Loucy (cell line): ENCODE data around the gene C11orf58.

ENCODE experiments used
- H2AFZ ChIP-seq: fragments of 200-600 bp; sonication (generic); 2 replicates; pipeline ENCODE4 v1.6.0; 2016; ENCODE audit warnings: antibody characterized with exemption, mild to moderate bottlenecking, low read length, moderate library complexity
- H3F3A ChIP-seq: fragments of 200-600 bp; 2 replicates; pipeline ENCODE4 v1.6.0; 2016; ENCODE audit warnings: antibody characterized with exemption, low read depth, mild to moderate bottlenecking
- H3K27me3 ChIP-seq: fragments of 200-600 bp; sonication (generic); 2 replicates; pipeline ENCODE4 v1.6.1; 2014; ENCODE audit warnings: low read length, mild to moderate bottlenecking; ENCODE audit not compliant: insufficient read depth, poor library complexity, severe bottlenecking
- H3K36me3 ChIP-seq: fragments of 200-600 bp; sonication (generic); 2 replicates; pipeline ENCODE4 v1.6.1; 2016; ENCODE audit warnings: low read length; ENCODE audit not compliant: insufficient read depth
- H3K4me1 ChIP-seq: fragments of 200-600 bp; sonication (generic); 2 replicates; pipeline ENCODE4 v1.5.1; 2014; ENCODE audit warnings: low read length, mild to moderate bottlenecking; ENCODE audit not compliant: insufficient read depth, poor library complexity, severe bottlenecking
- H3K4me2 ChIP-seq: fragments of 200-600 bp; sonication (generic); 2 replicates; pipeline ENCODE4 v1.6.0; 2014; ENCODE audit warnings: antibody characterized with exemption, low read length, low read depth, mild to moderate bottlenecking; ENCODE audit not compliant: poor library complexity, severe bottlenecking
- H3K4me3 ChIP-seq: fragments of 200-600 bp; sonication (generic); 2 replicates; pipeline ENCODE4 v1.5.1; 2014; ENCODE audit warnings: low read length, mild to moderate bottlenecking, mixed read lengths; ENCODE audit not compliant: poor library complexity, severe bottlenecking
- H3K79me2 ChIP-seq: fragments of 200-600 bp; sonication (generic); 2 replicates; pipeline ENCODE4 v1.6.1; 2014; ENCODE audit warnings: low read length; ENCODE audit not compliant: insufficient read depth
- H3K9ac ChIP-seq: fragments of 200-600 bp; sonication (generic); 2 replicates; pipeline ENCODE4 v1.6.0; 2014; ENCODE audit warnings: mild to moderate bottlenecking, low read depth, low read length, moderate library complexity; ENCODE audit not compliant: poor library complexity, severe bottlenecking
- H3K9me2 ChIP-seq: fragments of 200-600 bp; sonication (generic); replicated peaks from 2 replicates; pipeline ENCODE4 v1.6.1; 2016; ENCODE audit warnings: low read depth, low read length, mixed read lengths
- H3K9me3 ChIP-seq: fragments of 200-600 bp; sonication (generic); 2 replicates; pipeline ENCODE4 v1.6.1; 2014; ENCODE audit warnings: mild to moderate bottlenecking, antibody characterized with exemption, low read length, low read depth; ENCODE audit not compliant: insufficient read depth
- H4K20me1 ChIP-seq: fragments of 200-600 bp; sonication (generic); 2 replicates; pipeline ENCODE4 v1.6.0; 2014; ENCODE audit warnings: antibody characterized with exemption, low read length, mild to moderate bottlenecking; ENCODE audit not compliant: insufficient read depth, poor library complexity, severe bottlenecking
- CTCF ChIP-seq: fragments of 200-600 bp; sonication (generic); conservative IDR thresholded peaks from 2 replicates; pipeline ENCODE4 v1.5.1; 2014; ENCODE audit warnings: mild to moderate bottlenecking, antibody characterized with exemption, low read length
- EZH2phosphoT487 ChIP-seq: fragments of 200-600 bp; IDR thresholded peaks from 2 replicates; pipeline ENCODE4 v1.6.1; 2018; ENCODE audit warnings: antibody characterized with exemption, mild to moderate bottlenecking, moderate library complexity, borderline replicate concordance

Gene C11orf58

GRCh38 chr11:16778876-16779275 is 40.4 kb downstream of the C11orf58 start:
- Histone ChIP-seq H3K27me3 (no peaks in the 10 kb centered on the region), H3K79me2 (no peaks in the 10 kb centered on the region), H3K4me2 (no peak overlapping the region), H3K9me2 (no peaks in the 10 kb centered on the region), H2AFZ (no peak overlapping the region), H3K9ac (no peak overlapping the region), H3K9me3 (no peaks in the 10 kb centered on the region), H3F3A (no peaks in the 10 kb centered on the region), H4K20me1 (no peaks in the 10 kb centered on the region), H3K4me1 (no peaks in the 10 kb centered on the region), H3K4me3 (no peak overlapping the region), H3K36me3 (no peaks in the 10 kb centered on the region)
- no peak for TF ChIP-seq EZH2phosphoT487
- no peak for TF ChIP-seq CTCF

GRCh38 chr11:16779436-16779835 is 41.0 kb downstream of the C11orf58 start:
- Histone ChIP-seq H3K4me1 (no peaks in the 10 kb centered on the region), H3K9me3 (no peaks in the 10 kb centered on the region), H3K4me3 (no peak overlapping the region), H3K9ac (no peak overlapping the region), H4K20me1 (no peaks in the 10 kb centered on the region), H3K4me2 (no peak overlapping the region), H3K27me3 (no peaks in the 10 kb centered on the region), H2AFZ (no peak overlapping the region), H3K79me2 (no peaks in the 10 kb centered on the region), H3K9me2 (no peaks in the 10 kb centered on the region), H3K36me3 (no peaks in the 10 kb centered on the region), H3F3A (no peaks in the 10 kb centered on the region)
- no peak for TF ChIP-seq CTCF
- TF ChIP-seq EZH2phosphoT487: no peak

- Histone ChIP-seq H3K4me3 (no peak overlapping the region), H3K36me3 (no peaks in the 10 kb centered on the region), H3K4me2 (no peak overlapping the region), H3K4me1 (peaks cover 2% of the 10 kb centered on the region), H3K79me2 (no peaks in the 10 kb centered on the region), H2AFZ (no peak overlapping the region), H3K9ac (no peak overlapping the region), H4K20me1 (no peaks in the 10 kb centered on the region), H3K9me3 (no peaks in the 10 kb centered on the region), H3F3A (no peaks in the 10 kb centered on the region), H3K9me2 (no peaks in the 10 kb centered on the region), H3K27me3 (no peaks in the 10 kb centered on the region)
- TF ChIP-seq CTCF: no peak
These were observed 41.7 kb downstream of the C11orf58 start for GRCh38 chr11:16780146-16780545.
